ENCODE data around the gene ZIK1. TPM values are rescaled to one million over a fixed set of nuclear protein-coding genes. Genes with fewer than 3 reads are reported as not detected.
A peak's percentile ranks its signal among the peaks of the same experiment; 100 is the strongest.

ZIK1 gene
- total RNA-seq, 1 donor from 2014 or later: 3.6 TPM

DNA sequence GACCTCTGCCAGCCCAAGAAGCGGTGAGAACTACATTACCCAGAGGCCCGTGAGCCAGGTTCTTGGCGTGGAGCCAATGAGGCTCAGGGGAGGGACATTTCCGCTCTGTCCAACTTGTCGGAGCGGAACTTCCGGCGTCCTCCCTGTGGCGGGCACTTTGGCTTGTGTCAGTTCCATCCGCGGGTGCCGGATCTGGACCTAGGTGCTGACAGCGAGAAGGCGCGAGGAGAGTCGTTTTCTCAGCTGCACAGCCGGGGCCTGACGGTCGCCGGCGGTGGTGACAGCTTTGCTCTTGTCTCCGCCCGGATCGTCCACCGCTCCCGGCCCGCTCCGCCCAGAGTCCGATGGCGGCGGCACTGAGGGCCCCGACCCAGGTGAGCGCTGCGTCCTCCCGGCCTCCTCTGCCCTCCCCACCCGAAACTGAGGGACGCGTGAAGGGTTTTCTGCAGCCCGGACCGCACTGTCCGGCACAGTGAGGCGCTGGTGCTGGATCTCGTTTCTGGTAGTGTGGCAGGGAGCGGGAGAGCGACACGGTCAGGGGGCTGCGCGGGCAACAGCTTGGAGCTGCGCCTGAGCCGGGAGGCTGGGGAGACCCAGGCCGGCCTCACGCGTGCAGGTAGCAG is 15.9 kb downstream of the ZIK1 start, which contains the start of gene ZNF530:
Gene ZNF530 (plus strand): TSS at position 125 of the 623 bp plus-strand sequence. CDS start 4,461 bp downstream, outside the sequence.
- TF ChIP-seq, protein P1, sequence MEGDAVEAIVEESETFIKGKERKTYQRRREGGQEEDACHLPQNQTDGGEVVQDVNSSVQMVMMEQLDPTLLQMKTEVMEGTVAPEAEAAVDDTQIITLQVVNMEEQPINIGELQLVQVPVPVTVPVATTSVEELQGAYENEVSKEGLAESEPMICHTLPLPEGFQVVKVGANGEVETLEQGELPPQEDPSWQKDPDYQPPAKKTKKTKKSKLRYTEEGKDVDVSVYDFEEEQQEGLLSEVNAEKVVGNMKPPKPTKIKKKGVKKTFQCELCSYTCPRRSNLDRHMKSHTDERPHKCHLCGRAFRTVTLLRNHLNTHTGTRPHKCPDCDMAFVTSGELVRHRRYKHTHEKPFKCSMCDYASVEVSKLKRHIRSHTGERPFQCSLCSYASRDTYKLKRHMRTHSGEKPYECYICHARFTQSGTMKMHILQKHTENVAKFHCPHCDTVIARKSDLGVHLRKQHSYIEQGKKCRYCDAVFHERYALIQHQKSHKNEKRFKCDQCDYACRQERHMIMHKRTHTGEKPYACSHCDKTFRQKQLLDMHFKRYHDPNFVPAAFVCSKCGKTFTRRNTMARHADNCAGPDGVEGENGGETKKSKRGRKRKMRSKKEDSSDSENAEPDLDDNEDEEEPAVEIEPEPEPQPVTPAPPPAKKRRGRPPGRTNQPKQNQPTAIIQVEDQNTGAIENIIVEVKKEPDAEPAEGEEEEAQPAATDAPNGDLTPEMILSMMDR (conservative IDR thresholded peaks at IDR 0.05; ENCODE audit: low read depth, low read length): no peak
- DNase-seq (ENCODE audit: low read depth): peak; percentile 38
- peak within 1 kb of the TSS; percentile 91 for H3K4me3 ChIP-seq (ENCODE audit: low read depth, low read length)

DNA sequence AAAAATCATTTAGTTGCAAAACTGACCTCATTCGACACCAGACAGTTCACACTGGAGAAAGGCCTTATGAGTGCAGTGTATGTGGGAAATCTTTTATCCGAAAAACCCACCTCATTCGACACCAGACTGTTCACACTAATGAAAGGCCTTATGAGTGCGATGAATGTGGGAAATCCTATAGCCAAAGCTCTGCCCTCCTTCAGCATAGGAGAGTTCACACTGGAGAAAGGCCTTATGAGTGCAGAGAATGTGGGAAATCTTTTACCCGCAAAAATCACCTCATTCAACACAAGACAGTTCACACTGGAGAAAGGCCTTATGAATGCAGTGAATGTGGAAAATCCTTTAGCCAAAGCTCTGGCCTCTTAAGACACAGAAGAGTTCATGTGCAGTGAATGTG is 23.0 kb downstream of the ZIK1 start:
- H3K4me3 ChIP-seq (ENCODE audit: low read depth, low read length): no peak overlapping the region
- DNase-seq (ENCODE audit: low read depth): no peak
- TF ChIP-seq, protein P1 (conservative IDR thresholded peaks at IDR 0.05; ENCODE audit: low read depth, low read length): no peak

DNA sequence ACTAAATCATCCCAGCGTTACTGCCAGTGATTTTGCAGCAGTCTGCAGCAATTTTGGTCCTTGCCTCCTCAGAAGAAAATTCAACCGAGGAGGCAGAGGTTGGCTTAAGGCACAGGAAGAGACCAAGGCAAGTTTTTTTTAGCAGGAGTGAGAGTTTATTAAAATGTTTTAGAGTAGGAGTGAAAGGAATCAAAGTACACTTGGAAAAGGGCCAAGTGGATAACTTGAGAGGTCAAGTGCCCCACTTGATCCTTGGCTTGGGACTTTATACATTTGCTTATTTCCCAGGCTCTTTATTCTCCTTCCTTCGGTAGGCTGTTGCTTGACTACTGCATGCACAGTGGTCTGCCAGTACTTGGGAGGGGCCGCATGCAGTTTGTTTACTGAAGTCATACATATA is 27.2 kb downstream of the ZIK1 start:
- TF ChIP-seq, protein P1 (conservative IDR thresholded peaks at IDR 0.05; ENCODE audit: low read depth, low read length): no peak
- DNase-seq (ENCODE audit: low read depth): no peak
- H3K4me3 ChIP-seq (ENCODE audit: low read depth, low read length): no peak overlapping the region

DNA sequence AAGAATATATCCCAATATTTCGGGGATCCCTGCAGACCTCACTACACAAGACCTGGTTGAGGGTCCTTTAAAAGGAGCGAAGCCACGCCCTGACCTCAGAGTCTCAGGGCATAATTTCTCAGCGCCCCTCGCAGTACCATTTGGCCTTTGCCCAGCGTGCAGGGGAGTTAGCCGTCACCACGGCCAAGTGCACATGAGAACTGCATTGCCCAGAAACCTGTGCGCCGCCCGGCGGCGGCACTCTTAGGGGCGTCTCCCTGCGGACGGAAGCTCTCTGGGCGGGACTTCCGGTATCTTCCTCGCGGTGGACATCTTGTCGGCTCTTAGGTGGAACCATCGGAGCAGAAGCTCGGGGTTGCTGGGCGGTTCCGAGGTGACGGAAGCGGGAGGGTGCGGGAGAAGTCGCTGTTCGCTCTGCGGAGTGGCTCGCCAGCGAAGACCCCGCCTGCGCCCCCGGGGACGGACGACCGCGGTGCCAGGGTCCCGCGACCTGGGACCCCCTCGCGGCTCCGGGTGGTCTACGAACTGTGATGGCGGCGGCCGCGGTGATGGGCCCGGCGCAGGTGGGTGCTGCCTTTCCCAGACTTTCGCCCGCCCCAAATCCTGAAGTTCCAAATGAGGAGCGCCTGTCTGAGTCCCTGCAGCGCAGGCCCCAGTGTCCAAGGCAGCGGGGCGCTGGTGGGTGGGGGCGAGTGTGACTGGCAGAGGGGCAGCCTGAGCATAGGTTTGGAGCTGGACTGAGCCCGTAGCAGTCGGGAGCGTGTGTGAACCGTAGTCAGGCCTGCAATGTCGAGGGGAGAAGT is 30.2 kb downstream of the ZIK1 start, which contains the start of gene ZNF134:
Gene ZNF134 (plus strand): TSS at position 302 of the 803 bp plus-strand sequence. CDS start 5,227 bp downstream, outside the sequence.
- TF ChIP-seq, protein P1 (conservative IDR thresholded peaks at IDR 0.05; ENCODE audit: low read depth, low read length): peak; percentile 27
- DNase-seq (ENCODE audit: low read depth): peak; percentile 48
- H3K4me3 ChIP-seq (ENCODE audit: low read depth, low read length): peak within 1 kb of the TSS; percentile 85

DNA sequence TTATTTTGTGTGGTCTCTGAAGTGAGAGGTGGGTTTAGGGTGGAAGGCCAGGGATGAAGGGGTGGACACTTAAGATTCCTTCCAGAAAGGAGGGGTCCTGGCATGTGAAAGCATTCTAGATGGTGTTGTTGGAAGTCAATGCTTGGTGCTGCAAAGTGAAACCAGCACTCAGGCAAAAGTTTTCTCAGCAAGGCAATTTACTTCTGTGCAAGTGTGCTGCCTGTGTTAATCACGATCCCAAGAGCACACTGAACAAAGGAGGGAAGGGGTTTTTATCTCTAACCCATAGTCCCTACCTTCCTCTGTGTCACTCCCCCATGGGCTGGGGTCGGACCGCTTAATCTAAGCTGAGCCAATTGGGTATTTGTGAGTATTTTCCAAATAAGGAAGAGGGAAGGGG is 31.4 kb downstream of the ZIK1 start:
- no peak for DNase-seq (ENCODE audit: low read depth)
- H3K4me3 ChIP-seq (ENCODE audit: low read depth, low read length): peak overlapping the region; percentile 85
- TF ChIP-seq, protein P1 (conservative IDR thresholded peaks at IDR 0.05; ENCODE audit: low read depth, low read length): no peak

DNA sequence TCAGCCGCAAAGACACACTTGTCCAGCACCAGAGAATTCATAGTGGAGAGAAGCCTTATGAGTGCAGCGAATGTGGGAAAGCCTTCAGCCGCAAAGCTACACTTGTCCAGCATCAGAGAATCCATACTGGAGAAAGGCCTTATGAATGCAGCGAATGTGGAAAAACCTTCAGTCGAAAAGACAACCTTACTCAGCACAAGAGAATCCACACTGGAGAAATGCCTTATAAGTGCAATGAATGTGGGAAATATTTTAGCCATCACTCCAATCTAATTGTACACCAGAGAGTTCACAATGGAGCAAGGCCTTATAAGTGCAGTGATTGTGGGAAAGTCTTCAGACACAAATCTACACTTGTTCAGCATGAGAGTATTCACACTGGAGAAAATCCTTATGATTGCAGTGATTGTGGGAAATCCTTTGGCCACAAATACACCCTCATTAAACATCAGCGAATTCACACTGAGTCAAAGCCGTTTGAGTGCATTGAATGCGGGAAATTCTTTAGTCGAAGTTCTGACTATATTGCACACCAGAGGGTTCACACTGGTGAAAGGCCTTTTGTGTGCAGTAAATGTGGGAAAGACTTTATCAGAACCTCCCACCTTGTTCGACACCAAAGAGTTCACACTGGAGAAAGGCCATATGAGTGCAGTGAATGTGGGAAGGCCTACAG is 36.9 kb downstream of the ZIK1 start:
- TF ChIP-seq, protein P1 (conservative IDR thresholded peaks at IDR 0.05; ENCODE audit: low read depth, low read length): no peak
- DNase-seq (ENCODE audit: low read depth): no peak
- no peak overlapping the region for H3K4me3 ChIP-seq (ENCODE audit: low read depth, low read length)
